Measurements from ENCODE around the gene KLK14. TPM values are rescaled to one million over a fixed set of nuclear protein-coding genes. Genes with fewer than 3 reads are reported as not detected.

The KLK14 gene
- total RNA-seq, 1 donor from 2014 or later, result not detected

- DNase-seq (ENCODE audit: low read depth), result no peak
Observed at GRCh38 chr19:51086153-51086850, 3.6 kb upstream of the KLK14 start.

DNA sequence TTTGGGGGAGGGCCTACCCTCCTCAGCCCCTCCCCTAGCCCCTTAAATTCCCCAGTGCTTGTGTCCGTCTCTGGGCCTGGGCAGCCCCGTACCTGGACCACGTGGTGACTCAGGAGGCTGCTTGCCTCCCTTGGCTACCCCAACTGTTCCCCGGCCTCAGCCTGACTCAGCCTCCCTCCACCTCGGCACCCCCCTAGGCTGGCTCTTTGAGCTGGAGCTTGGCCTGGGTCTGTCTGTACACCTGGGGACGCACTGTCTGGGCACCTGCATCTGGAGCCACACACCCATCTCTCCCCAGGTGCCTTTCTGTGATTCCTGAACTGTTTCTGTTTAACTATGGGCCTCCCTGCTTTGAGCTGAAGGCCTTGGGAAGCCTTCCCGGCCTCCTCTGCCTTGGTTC, 1.8 kb upstream of the KLK14 start:
- no peak for DNase-seq (ENCODE audit: low read depth)

DNA sequence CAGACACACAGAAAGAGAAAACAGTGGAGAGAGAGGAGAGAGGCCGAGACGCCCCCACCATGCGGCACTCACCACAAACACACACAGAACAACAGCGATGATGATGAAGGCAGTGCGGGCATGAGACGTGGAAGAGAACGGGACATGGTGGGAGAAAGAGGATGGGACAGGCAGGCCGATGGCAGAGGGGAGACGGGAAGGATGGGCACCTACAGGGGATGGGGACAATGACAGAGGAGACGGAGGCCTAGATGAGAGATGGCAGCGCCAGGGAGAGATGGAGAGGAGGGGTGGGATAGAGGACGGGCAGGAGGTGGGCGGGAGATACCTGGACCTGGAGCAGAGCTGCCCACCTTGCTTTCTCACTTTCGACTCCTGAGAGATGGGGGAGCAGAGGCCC, 1.1 kb upstream of the KLK14 start:
- DNase-seq (ENCODE audit: low read depth), result no peak

DNA sequence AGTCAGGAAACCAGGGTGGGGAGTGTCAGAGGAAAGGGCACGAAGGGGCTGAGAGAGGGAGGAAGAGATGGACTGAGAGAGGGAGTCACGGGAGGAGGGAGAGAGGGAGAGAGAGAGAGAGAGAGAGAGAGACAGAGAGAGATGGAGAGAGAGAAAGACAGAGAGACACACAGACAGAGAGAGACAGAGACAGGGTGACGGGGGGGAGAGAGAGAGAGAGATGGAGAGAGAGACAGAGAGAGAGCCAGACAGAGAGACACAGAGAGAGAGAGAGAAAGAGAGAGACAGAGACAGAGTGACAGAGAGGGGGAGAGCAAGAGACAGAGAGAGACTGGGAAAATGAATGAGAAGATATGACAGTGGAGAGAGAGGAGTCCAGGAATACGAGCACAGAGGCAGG, 494 bp upstream of the KLK14 start:
- DNase-seq (ENCODE audit: low read depth), result no peak

DNA sequence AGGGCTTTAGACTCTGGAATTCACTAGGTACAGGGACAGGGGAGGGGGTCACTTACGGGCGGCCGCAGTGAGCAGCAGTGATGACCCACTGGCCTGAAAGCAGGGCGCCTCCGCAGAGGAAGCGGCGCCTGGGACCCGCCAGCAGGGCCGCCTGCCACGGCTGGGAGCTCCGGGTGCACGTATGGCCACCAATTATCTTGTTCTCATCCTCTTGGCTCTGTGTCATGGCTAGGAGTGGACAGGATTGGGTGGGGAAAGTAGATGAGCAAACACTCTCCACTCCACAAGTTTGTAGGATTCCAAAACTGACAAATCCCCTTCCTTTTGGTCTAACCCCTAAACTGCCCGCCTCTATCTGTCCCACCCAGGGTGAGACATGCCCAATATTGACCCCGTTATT, 1.2 kb downstream of the KLK14 start:
- DNase-seq (ENCODE audit: low read depth), result no peak

GRCh38 chr19:51079481-51080110, 3.1 kb downstream of the KLK14 start:
- DNase-seq (ENCODE audit: low read depth), result no peak

DNA sequence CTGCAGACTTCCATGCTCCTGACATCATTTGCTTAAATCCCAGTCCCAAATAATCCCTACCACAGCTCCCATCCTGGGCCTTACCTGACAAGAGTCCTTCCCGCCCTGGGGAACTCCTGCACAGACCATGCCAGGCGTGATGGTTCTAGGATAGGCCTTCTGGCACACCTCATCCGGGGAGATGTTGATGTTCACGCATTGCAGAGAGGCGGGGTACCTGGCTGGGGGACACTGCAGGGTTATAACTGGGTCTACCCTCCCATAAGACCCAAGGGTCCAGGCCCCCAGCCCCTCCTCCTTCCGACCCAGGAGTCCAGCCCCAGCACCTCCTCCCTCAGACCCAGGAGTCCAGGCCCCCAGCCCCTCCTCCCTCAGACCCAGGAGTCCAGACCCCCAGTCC, 4.0 kb downstream of the KLK14 start:
- no peak for DNase-seq (ENCODE audit: low read depth)

- no peak for DNase-seq (ENCODE audit: low read depth)
Observed at GRCh38 chr19:51078104-51078503, 4.6 kb downstream of the KLK14 start.

DNA sequence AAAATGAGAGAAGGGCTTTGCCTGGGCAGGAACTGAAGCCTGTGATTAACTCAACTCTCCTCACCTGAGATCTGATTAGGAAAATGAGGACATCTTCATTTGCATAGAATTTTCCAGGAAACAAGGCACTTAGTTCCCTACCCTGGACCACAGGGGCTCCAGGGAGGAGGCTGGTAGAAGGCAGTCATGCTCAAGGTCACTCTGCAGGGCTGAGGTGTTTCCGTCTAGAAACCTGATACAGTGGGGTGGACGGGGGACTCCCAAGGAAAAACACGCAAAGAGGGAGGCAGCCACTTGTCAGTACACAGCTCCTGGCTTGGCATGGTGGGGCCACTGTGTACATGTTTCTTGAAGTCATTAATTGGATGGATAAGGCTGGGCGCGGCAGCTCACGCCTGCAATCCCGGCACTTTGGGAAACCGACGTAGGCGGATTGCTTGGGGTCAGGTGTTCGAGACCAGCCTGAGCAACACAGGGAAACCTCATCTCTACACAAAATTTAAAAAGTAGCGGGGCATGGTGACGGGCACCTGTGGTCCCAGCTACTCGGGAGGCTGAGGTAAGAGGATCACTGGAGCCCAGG, 6.0 kb downstream of the KLK14 start:
- DNase-seq (ENCODE audit: low read depth), result no peak

DNA sequence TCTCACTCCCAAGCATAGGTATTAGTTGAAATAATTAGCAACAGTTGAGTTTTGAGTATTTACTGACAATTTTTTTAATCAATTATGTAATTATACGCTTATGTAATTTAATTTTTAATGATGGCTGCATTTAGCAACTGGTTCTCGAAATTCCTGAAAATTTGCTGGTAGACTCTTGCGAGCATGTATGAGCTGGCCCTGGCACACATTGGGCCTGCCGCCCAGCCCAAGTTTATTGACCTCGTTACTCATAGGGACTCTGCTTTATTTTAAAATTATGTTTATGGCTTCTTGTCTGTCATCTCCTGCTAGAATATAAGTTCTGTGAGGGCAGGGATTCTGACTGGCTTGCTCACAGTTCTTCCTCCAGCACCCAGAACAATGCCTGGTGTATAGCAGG, 6.7 kb downstream of the KLK14 start:
- DNase-seq (ENCODE audit: low read depth), result no peak

DNA sequence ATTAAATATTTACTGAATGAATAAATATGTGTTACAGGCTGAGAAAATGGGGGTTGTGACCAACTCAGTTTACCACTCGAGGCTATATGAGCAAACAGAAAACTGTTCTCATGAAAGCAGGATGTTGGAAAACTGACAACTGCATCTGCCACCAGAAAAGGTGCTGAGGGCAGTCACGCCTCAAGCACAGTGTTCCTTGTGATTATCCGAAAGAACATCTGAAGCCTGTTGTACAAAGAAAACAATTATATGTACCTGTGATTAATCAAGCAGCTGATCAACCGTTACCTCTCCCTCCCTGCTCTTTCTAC, 11.6 kb downstream of the KLK14 start:
- no peak for DNase-seq (ENCODE audit: low read depth)

GRCh38 chr19:51070334-51071094, 12.2 kb downstream of the KLK14 start:
- no peak for DNase-seq (ENCODE audit: low read depth)

GRCh38 chr19:51066393-51067186, 16.1 kb downstream of the KLK14 start:
- DNase-seq (ENCODE audit: low read depth), result no peak

- DNase-seq (ENCODE audit: low read depth), result no peak
Observed at GRCh38 chr19:51065221-51065960, 17.3 kb downstream of the KLK14 start.

- no peak for DNase-seq (ENCODE audit: low read depth)
Observed at GRCh38 chr19:51064534-51065220, 18.0 kb downstream of the KLK14 start, which contains the start of gene KLK13. Gene KLK13, minus strand, starts transcription at chr19:51065092. Its CDS starts 25 bp downstream, at chr19:51065067.

GRCh38 chr19:51063664-51064063, 19.0 kb downstream of the KLK14 start:
- no peak for DNase-seq (ENCODE audit: low read depth)

DNA sequence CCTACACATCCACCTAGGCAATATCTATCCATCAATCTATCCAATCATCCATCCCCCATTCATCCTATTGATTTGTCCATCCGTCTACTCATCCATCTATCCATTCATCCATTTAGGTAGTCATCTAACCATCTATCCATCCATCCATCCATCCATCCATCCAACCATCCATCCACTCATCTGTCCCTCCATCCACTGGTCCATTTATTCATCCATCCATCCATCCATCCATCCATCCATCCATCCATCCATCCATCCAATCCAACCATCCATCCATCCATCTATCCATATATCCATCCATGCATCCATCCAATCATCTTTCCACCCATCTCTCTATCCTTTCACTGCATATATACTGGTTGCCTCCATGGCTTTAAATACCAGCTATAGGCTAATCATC, 21.7 kb downstream of the KLK14 start:
- no peak for DNase-seq (ENCODE audit: low read depth)

DNA sequence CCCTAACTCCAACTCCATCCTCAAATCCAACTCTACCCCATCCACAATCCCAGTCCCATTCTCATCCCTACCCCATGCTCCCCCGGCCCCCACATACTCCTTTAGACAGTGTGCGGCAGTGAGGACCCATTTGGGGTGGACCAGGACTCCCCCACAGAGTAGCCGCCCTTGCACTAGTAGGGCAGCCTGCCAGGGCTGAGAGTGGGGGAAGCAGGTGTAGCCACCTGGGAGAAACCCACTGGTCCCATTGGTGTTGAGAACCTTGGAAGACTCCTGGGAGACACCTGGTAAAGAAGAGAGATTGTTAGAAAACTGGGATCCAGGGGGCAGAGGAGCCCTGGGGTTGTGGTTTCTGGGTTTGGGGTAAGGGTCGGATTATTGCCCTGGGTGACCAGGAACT, 22.4 kb downstream of the KLK14 start:
- DNase-seq (ENCODE audit: low read depth), result no peak

- no peak for DNase-seq (ENCODE audit: low read depth)
Observed at GRCh38 chr19:51059715-51060114, 23.0 kb downstream of the KLK14 start.

DNA sequence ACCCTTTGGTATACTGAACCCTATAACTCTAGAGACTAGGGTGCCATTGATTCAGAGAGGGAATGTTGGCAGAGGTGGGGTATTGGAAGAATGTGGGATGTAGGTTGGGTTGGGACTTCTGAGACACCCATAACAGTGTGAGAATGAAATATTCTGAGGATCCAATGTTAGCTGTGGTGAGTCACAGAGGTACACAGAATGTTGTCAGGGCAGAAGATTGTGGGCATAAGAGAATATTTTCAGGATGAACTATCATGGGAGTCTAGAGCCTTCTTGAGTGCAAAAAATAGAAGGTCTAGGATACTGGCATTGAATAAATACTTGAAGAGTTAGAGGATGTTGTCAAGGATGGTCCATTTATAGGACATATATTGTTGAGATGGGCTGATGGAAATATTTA, 26.8 kb downstream of the KLK14 start:
- no peak for DNase-seq (ENCODE audit: low read depth)
